ENCODE results near the gene FRMD3.

The FRMD3 gene

GRCh38 chr9:83270116-83270515 lies 268.1 kb downstream of the FRMD3 start:
- DNase-seq, result no peak

- DNase-seq, result no peak
These were observed 270.5 kb downstream of the FRMD3 start for GRCh38 chr9:83267741-83268140.

GRCh38 chr9:83266666-83267496 lies 271.3 kb downstream of the FRMD3 start:
- DNase-seq, result no peak

GRCh38 chr9:83266331-83266665 lies 271.9 kb downstream of the FRMD3 start:
- DNase-seq, result no peak

- no peak for DNase-seq
These were observed 273.9 kb downstream of the FRMD3 start for GRCh38 chr9:83264315-83264714.

GRCh38 chr9:83259558-83259957 lies 278.6 kb downstream of the FRMD3 start:
- no peak for DNase-seq

GRCh38 chr9:83257937-83258891 lies 280.0 kb downstream of the FRMD3 start:
- DNase-seq, result no peak

- DNase-seq, result no peak
These were observed 290.5 kb downstream of the FRMD3 start for GRCh38 chr9:83247732-83248131.

- no peak for DNase-seq
These were observed 292.1 kb downstream of the FRMD3 start for GRCh38 chr9:83245979-83246659.

- no peak for DNase-seq
These were observed 296.1 kb downstream of the FRMD3 start for GRCh38 chr9:83242066-83242465.

GRCh38 chr9:83240671-83241070 lies 297.5 kb downstream of the FRMD3 start:
- no peak for DNase-seq

- DNase-seq, result no peak
These were observed 298.5 kb downstream of the FRMD3 start for GRCh38 chr9:83239747-83240146.

GRCh38 chr9:83238871-83239640 lies 299.1 kb downstream of the FRMD3 start:
- no peak for DNase-seq

GRCh38 chr9:83236029-83236696 lies 302.0 kb downstream of the FRMD3 start:
- no peak for DNase-seq

GRCh38 chr9:83235526-83235925 lies 302.7 kb downstream of the FRMD3 start:
- DNase-seq, result no peak

GRCh38 chr9:83234541-83234940 lies 303.7 kb downstream of the FRMD3 start:
- DNase-seq, result no peak

GRCh38 chr9:83233647-83234046 lies 304.6 kb downstream of the FRMD3 start:
- no peak for DNase-seq

GRCh38 chr9:83231039-83231438 lies 307.2 kb downstream of the FRMD3 start:
- no peak for DNase-seq

- DNase-seq, result no peak
These were observed 317.5 kb downstream of the FRMD3 start for GRCh38 chr9:83220730-83221129.

GRCh38 chr9:83219924-83220438 lies 318.2 kb downstream of the FRMD3 start:
- no peak for DNase-seq

- DNase-seq, result peak; percentile 14
These were observed 318.9 kb downstream of the FRMD3 start for GRCh38 chr9:83219154-83219923.
